Ovary (tissue), 3 donors: ENCODE measurements around the gene USP6NL.

Source experiments
- CTCF ChIP-seq, 3 donors: fragments of 450-650 bp in 2 of 3; fragments of 200-600 bp in 1 of 3; IDR thresholded peaks; one replicate each; pipeline versions ENCODE4 v1.5.1 to v1.8.0; 2016 to 2022; ENCODE audit warnings: antibody characterized with exemption in 3 of 3, mild to moderate bottlenecking in 1 of 3
- POLR2A ChIP-seq: fragments of 450-650 bp; IDR thresholded peaks from one replicate; pipeline ENCODE4 v1.6.1; 2017; ENCODE audit warnings: antibody characterized with exemption, mild to moderate bottlenecking, moderate library complexity
- donor health status: DM: no; HTN: no; CAD: no.

GRCh38 chr10:11469575-11470391 is 141.7 kb downstream of the USP6NL start:
- TF ChIP-seq POLR2A, result no peak
- TF ChIP-seq CTCF (IDR thresholded peaks at IDR 0.05), result no peak
